T-cell (primary cell): ENCODE measurements around the gene C15orf39. TPM values are rescaled to one million over a fixed set of nuclear protein-coding genes. Genes with fewer than 3 reads are reported as not detected.
"Not testable (repeated sequence)": the region's sequence is repeated elsewhere in the genome, so short reads cannot be mapped to it uniquely, and the experiment has no call there.

Experiments
- ATAC-seq, 4 experiments: fragments of 200-7000 bp in 3 of 4; fragments of 150-1000 bp in 1 of 4; cut with Tn5 transposase; replicated peaks in 1 of 4; 1 replicate in 3 of 4; 2 replicates in 1 of 4; pipeline ENCODE4 v1.10.0; 2021; ENCODE audit warnings: moderate library complexity in 3 of 4, mild to moderate bottlenecking in 2 of 4, moderate number of reproducible peaks in 1 of 4
- CTCF ChIA-PET, 2 donors: fragments of 300-600 bp; sonication (Branson Sonifier 250); formaldehyde crosslinking; loops; one replicate each; lab custom pipeline; 2022; ENCODE audit warnings: antibody characterized with exemption in 2 of 2; lab: Charles Lee
- POLR2A ChIA-PET, 2 donors: fragments of 300-600 bp; sonication (Branson Sonifier 250); formaldehyde crosslinking; loops; one replicate each; lab custom pipeline; 2022; ENCODE audit warnings: antibody characterized with exemption in 2 of 2; lab: Charles Lee
- DNase-seq, 35 experiments: peaks; one replicate each; pipeline versions ENCODE4 v3.0.0 to v3.0.0-alpha.2; 2013 to 2023
- H3K27ac ChIP-seq: one replicate; pipeline ENCODE4 v1.5.1; 2013; ENCODE audit warnings: low read length
- H3K27me3 ChIP-seq, 2 experiments: replicated peaks in 1 of 2; 1 replicate in 1 of 2; 2 replicates in 1 of 2; pipeline versions ENCODE4 v1.6.1 to v1.7.0; 2013; ENCODE audit warnings: low read length in 1 of 2, mixed read lengths in 1 of 2; ENCODE audit not compliant: control insufficient read depth in 2 of 2, insufficient read depth in 2 of 2; ENCODE audit errors: extremely low read depth in 1 of 2
- H3K36me3 ChIP-seq, 2 donors: 1 replicate in 1 of 2; 2 replicates in 1 of 2; pipeline versions ENCODE4 v1.6.1 to v1.7.0; 2013; ENCODE audit warnings: low read length in 1 of 2; ENCODE audit not compliant: control insufficient read depth in 2 of 2, insufficient read depth in 1 of 2; ENCODE audit errors: extremely low read depth in 1 of 2
- H3K4me1 ChIP-seq, 2 experiments: 1 replicate in 1 of 2; 2 replicates in 1 of 2; pipeline versions ENCODE4 v1.6.1 to v1.7.0; 2013; ENCODE audit warnings: low read length in 2 of 2, mixed read lengths in 1 of 2; ENCODE audit not compliant: insufficient read depth in 2 of 2, control insufficient read depth in 1 of 2; ENCODE audit errors: extremely low read depth in 1 of 2
- H3K4me3 ChIP-seq, 2 donors: 1 replicate in 1 of 2; 2 replicates in 1 of 2; pipeline versions ENCODE4 v1.5.1 to v1.7.0; 2013; ENCODE audit warnings: mild to moderate bottlenecking in 2 of 2, low read length in 1 of 2, moderate library complexity in 1 of 2; ENCODE audit not compliant: control insufficient read depth in 1 of 2; ENCODE audit errors: extremely low read depth in 1 of 2
- H3K9me3 ChIP-seq: 2 replicates; pipeline ENCODE4 v1.7.0; 2013
- H3K27ac Mint-ChIP-seq, 2 donors: one replicate each; pipeline ENCODE4 v1.8.0; 2020 to 2021; ENCODE audit warnings: mild to moderate bottlenecking in 2 of 2, mixed read lengths in 2 of 2
- H3K27me3 Mint-ChIP-seq, 2 donors: one replicate each; pipeline ENCODE4 v1.8.0; 2021 to 2022; ENCODE audit warnings: mixed read lengths in 2 of 2
- H3K36me3 Mint-ChIP-seq: one replicate; pipeline ENCODE4 v1.8.0; 2021; ENCODE audit warnings: mixed read lengths
- H3K4me1 Mint-ChIP-seq, 3 donors: one replicate each; pipeline ENCODE4 v1.8.0; 2020 to 2022; ENCODE audit warnings: mixed read lengths in 3 of 3, mild to moderate bottlenecking in 1 of 3
- H3K4me3 Mint-ChIP-seq, 3 donors: one replicate each; pipeline ENCODE4 v1.8.0; 2020 to 2022; ENCODE audit warnings: mild to moderate bottlenecking in 3 of 3, mixed read lengths in 3 of 3, moderate library complexity in 3 of 3
- H3K9me3 Mint-ChIP-seq, 3 donors: one replicate each; pipeline ENCODE4 v1.8.0; 2020 to 2022; ENCODE audit warnings: mixed read lengths in 3 of 3
- WGBS: methylation state at CpG from one replicate; pipeline ENCODE4 v1.1.5; 2013; ENCODE audit warnings: missing lambda C conversion rate; ENCODE audit not compliant: insufficient coverage; 5-methylcytosine and 5-hydroxymethylcytosine counted together
- total RNA-seq, 35 experiments: library from RNA in 6 of 35; stranded (reverse) in 6 of 35; fragments of 120-200 nt in 1 of 35; gene quantifications; one replicate each; pipeline versions ENCODE4 v1.2.1 to v1.2.4 and lab custom pipeline; 2013 to 2026

C15orf39 gene
- total RNA-seq, 5 donors from 2014 or later (not counting 1 experiment from before 2014, with no cell fraction given), result 25.2 to 40.3 (median 37.8) TPM

- no peaks in the 10 kb centered on the region for H3K9me3 Mint-ChIP-seq
- Histone ChIP-seq H3K27me3 (peaks cover 0 to 12% of the 10 kb centered on the region in 2 experiments), H3K27ac (no peak overlapping the region), H3K36me3 (no peaks in the 10 kb centered on the region), H3K4me3 (no peak overlapping the region), H3K4me1 (no peaks in the 10 kb centered on the region), H3K9me3 (no peaks in the 10 kb centered on the region)
- no peaks in the 10 kb centered on the region for H3K36me3 Mint-ChIP-seq
- ChIA-PET CTCF (no interaction called here), POLR2A (interaction anchor here in 1 of 2 donors (0.8 kb wide), 1 partner anchor 75 kb away, joined by 3 read pairs; no protein-coding TSS in a partner anchor)
- no peak overlapping the region for H3K27ac Mint-ChIP-seq
- H3K4me1 Mint-ChIP-seq, result no peaks in the 10 kb centered on the region
- no CpG with 5 or more reads among the region's 4 CpGs for WGBS
- H3K27me3 Mint-ChIP-seq, result peaks cover 13 to 18% of the 10 kb centered on the region in 2 donors
- ATAC-seq, result no peak
- no peak for DNase-seq
- no peak overlapping the region for H3K4me3 Mint-ChIP-seq
Observed at GRCh38 chr15:75249726-75250125, 48.0 kb downstream of the C15orf39 start.

GRCh38 chr15:75251343-75251742 lies 49.7 kb downstream of the C15orf39 start:
- ATAC-seq, H3K9me3 Mint-ChIP-seq, H3K27ac Mint-ChIP-seq, H3K4me3 Mint-ChIP-seq, H3K27ac ChIP-seq, H3K36me3 Mint-ChIP-seq, CTCF ChIA-PET, H3K9me3 ChIP-seq, H3K4me1 Mint-ChIP-seq, H3K36me3 ChIP-seq, H3K4me3 ChIP-seq, DNase-seq, H3K4me1 ChIP-seq, POLR2A ChIA-PET: not testable (repeated sequence)
- peaks cover 13 to 18% of the 10 kb centered on the region in 2 donors for H3K27me3 Mint-ChIP-seq
- peaks cover 0 to 12% of the 10 kb centered on the region in 2 experiments for H3K27me3 ChIP-seq
- WGBS, result no CpG with 5 or more reads among the region's 4 CpGs

- CTCF ChIA-PET, POLR2A ChIA-PET, ATAC-seq: not testable (repeated sequence)
Observed at GRCh38 chr15:75252285-75252684, 50.6 kb downstream of the C15orf39 start.

GRCh38 chr15:75258034-75258433 lies 56.4 kb downstream of the C15orf39 start, which contains the start of gene GOLGA6C:
Gene GOLGA6C, plus strand, starts transcription at chr15:75258334. Its CDS starts 265 bp downstream, at chr15:75258599.
- H3K4me3 ChIP-seq, ATAC-seq, H3K9me3 Mint-ChIP-seq, H3K27ac Mint-ChIP-seq, H3K36me3 ChIP-seq, H3K9me3 ChIP-seq, H3K27ac ChIP-seq, H3K4me3 Mint-ChIP-seq, H3K4me1 Mint-ChIP-seq, CTCF ChIA-PET, POLR2A ChIA-PET, H3K36me3 Mint-ChIP-seq, H3K4me1 ChIP-seq, H3K27me3 Mint-ChIP-seq, H3K27me3 ChIP-seq, DNase-seq: not testable (repeated sequence)
- no CpG with 5 or more reads among the region's 2 CpGs for WGBS

More at GRCh38 chr15:75252285-75252684, 50.6 kb downstream of the C15orf39 start:
- not testable (repeated sequence) for H3K27ac Mint-ChIP-seq, H3K9me3 ChIP-seq, H3K9me3 Mint-ChIP-seq, H3K4me3 ChIP-seq, H3K4me1 Mint-ChIP-seq, H3K27ac ChIP-seq, H3K36me3 ChIP-seq, H3K36me3 Mint-ChIP-seq, H3K4me3 Mint-ChIP-seq, H3K4me1 ChIP-seq, DNase-seq
- 83% methylated on average over 2 of the region's 4 CpGs for WGBS
- peaks cover 13 to 18% of the 10 kb centered on the region in 2 donors for H3K27me3 Mint-ChIP-seq
- H3K27me3 ChIP-seq, result peaks cover 0 to 12% of the 10 kb centered on the region in 2 experiments

GRCh38 chr15:75258620-75259343 lies 57.1 kb downstream of the C15orf39 start:
- H3K27me3 Mint-ChIP-seq, H3K9me3 ChIP-seq, CTCF ChIA-PET, H3K36me3 ChIP-seq, DNase-seq, H3K4me3 ChIP-seq, H3K27me3 ChIP-seq, H3K36me3 Mint-ChIP-seq, H3K9me3 Mint-ChIP-seq, H3K4me1 ChIP-seq, H3K4me3 Mint-ChIP-seq, POLR2A ChIA-PET, H3K27ac Mint-ChIP-seq, ATAC-seq, H3K27ac ChIP-seq, H3K4me1 Mint-ChIP-seq: not testable (repeated sequence)
- WGBS, result no CpG with 5 or more reads among the region's 16 CpGs

- H3K27ac ChIP-seq, CTCF ChIA-PET, H3K36me3 ChIP-seq, H3K36me3 Mint-ChIP-seq, H3K9me3 Mint-ChIP-seq, H3K27me3 Mint-ChIP-seq, POLR2A ChIA-PET, H3K4me1 Mint-ChIP-seq, H3K27ac Mint-ChIP-seq, H3K4me1 ChIP-seq, H3K27me3 ChIP-seq, H3K4me3 ChIP-seq, ATAC-seq, DNase-seq, H3K4me3 Mint-ChIP-seq, H3K9me3 ChIP-seq: not testable (repeated sequence)
- whole genome bisulfite sequencing, result no CpG with 5 or more reads among the region's 3 CpGs
Observed at GRCh38 chr15:75259873-75260272, 58.2 kb downstream of the C15orf39 start.
